Body of pancreas (tissue), 4 donors: ENCODE measurements around the gene TTLL9.

ENCODE experiments used
- POLR2A ChIP-seq, 3 donors: fragments of 450-650 bp; IDR thresholded peaks; one replicate each; pipeline ENCODE4 v1.6.1; 2016; ENCODE audit warnings: antibody characterized with exemption in 3 of 3, mild to moderate bottlenecking in 2 of 3
- TF ChIP-seq, protein P1 (sequence below), 7 experiments: fragments of 450-650 bp in 4 of 7; fragments of 200-600 bp in 3 of 7; sonication (generic) in 3 of 7; IDR thresholded peaks; one replicate each; pipeline ENCODE4 v1.5.1; 2016 to 2019; ENCODE audit warnings: antibody characterized with exemption in 7 of 7

GRCh38 chr20:31830406-31830981 is 39.9 kb upstream of the TTLL9 start:
- TF ChIP-seq, protein P1, sequence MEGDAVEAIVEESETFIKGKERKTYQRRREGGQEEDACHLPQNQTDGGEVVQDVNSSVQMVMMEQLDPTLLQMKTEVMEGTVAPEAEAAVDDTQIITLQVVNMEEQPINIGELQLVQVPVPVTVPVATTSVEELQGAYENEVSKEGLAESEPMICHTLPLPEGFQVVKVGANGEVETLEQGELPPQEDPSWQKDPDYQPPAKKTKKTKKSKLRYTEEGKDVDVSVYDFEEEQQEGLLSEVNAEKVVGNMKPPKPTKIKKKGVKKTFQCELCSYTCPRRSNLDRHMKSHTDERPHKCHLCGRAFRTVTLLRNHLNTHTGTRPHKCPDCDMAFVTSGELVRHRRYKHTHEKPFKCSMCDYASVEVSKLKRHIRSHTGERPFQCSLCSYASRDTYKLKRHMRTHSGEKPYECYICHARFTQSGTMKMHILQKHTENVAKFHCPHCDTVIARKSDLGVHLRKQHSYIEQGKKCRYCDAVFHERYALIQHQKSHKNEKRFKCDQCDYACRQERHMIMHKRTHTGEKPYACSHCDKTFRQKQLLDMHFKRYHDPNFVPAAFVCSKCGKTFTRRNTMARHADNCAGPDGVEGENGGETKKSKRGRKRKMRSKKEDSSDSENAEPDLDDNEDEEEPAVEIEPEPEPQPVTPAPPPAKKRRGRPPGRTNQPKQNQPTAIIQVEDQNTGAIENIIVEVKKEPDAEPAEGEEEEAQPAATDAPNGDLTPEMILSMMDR (IDR thresholded peaks at IDR 0.05), result no peak
- TF ChIP-seq POLR2A (IDR thresholded peaks at IDR 0.05), result no peak
